Measurements from ENCODE around the gene ITPRIPL2.

ITPRIPL2 gene

DNA sequence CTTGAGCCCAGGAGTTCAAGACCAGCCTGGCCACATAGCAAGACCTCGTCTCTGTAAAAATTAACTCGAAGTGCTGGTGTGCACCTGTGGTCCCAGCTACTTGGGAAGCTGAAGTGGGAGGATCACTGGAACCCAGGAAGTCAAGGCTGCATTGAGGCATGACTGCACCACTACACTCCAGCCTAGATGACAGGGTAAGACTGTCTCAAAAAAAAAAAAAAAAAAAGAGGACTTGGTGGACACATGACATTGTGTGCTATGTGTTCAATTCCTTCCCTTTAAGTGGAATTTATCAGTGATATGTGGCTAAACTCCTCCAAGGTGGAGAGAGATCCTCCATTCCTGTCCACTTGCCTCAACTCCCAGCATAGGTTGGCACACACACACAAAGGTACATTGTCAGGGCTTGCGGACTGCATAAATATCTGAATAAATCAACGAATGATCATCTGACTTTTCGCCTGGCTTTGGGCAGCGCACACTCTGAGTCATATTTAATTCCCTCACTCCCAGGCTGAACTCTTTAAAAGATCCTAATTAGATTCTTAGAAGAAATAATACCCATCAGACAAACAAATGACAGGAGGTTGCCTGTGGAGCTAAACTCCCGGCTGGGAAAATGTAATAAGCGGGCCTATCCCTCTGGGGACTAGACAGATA is 29.3 kb downstream of the ITPRIPL2 start:
- no peak overlapping the region for H3K4me3 ChIP-seq (ENCODE audit: low read depth, low read length)
- TF ChIP-seq, protein P1, sequence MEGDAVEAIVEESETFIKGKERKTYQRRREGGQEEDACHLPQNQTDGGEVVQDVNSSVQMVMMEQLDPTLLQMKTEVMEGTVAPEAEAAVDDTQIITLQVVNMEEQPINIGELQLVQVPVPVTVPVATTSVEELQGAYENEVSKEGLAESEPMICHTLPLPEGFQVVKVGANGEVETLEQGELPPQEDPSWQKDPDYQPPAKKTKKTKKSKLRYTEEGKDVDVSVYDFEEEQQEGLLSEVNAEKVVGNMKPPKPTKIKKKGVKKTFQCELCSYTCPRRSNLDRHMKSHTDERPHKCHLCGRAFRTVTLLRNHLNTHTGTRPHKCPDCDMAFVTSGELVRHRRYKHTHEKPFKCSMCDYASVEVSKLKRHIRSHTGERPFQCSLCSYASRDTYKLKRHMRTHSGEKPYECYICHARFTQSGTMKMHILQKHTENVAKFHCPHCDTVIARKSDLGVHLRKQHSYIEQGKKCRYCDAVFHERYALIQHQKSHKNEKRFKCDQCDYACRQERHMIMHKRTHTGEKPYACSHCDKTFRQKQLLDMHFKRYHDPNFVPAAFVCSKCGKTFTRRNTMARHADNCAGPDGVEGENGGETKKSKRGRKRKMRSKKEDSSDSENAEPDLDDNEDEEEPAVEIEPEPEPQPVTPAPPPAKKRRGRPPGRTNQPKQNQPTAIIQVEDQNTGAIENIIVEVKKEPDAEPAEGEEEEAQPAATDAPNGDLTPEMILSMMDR (IDR thresholded peaks at IDR 0.05; ENCODE audit: insufficient read depth, low read depth, low read length, missing control alignments) = no peak
- no peak for DNase-seq (ENCODE audit: low read depth)

DNA sequence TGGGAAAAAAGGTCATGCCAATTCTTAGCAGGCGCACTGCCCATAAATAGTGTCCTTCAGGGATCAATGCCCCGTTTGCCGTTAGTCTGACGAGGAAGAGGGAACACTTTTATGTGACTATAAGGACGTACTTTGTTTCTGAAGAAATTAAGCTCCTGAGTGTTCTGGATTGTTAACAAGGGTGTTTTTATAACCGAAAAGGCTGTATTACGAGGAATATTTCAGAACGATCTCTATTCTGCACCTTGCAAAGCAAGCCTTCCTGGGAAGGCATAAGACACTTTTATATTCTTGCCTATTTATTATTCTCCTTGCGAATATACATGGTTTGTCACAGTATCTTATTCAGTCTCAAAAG is 29.8 kb downstream of the ITPRIPL2 start:
- DNase-seq (ENCODE audit: low read depth) = no peak
- no peak overlapping the region for H3K4me3 ChIP-seq (ENCODE audit: low read depth, low read length)
- TF ChIP-seq, protein P1 (IDR thresholded peaks at IDR 0.05; ENCODE audit: insufficient read depth, low read depth, low read length, missing control alignments) = no peak

DNA sequence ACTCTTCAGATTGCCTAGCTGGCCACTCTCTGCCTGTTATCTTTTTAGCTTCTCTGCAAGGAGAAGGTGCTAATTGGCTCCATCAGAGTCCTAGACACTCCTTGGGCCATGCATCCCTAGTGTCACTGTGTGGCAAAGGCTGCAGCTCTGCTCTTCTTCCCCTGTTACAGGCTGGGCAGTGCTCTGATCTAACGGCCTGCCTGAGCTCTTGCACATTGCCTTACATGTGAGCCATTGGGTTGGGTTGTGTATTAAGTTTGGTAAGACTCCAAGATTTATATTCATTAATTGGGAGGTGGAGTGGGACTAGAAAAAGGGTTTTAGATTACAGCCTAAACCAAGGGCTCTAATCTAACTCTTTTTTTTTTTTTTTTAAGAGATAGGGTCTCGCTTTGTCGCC is 31.2 kb downstream of the ITPRIPL2 start:
- TF ChIP-seq, protein P1 (IDR thresholded peaks at IDR 0.05; ENCODE audit: insufficient read depth, low read depth, low read length, missing control alignments) = no peak
- no peak overlapping the region for H3K4me3 ChIP-seq (ENCODE audit: low read depth, low read length)
- no peak for DNase-seq (ENCODE audit: low read depth)

DNA sequence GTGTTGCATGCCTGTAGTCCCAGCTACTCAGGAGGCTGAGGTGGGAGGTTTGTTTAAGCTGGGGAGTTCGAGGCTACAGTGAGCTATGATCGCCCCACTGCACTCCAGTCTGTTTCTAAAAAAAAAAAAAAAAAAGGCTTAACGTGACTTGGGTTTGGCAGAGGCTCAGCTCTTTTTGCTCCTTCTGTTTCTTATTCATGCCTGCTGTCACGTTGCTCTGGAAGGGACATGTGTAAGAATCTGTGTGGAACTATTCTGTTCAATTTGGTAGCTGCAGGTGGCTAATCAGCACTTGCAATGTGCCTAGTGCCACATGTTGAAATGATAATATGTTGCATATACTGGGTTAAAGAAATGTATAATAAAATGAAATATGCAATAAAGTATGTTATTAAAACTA is 33.4 kb downstream of the ITPRIPL2 start:
- H3K4me3 ChIP-seq (ENCODE audit: low read depth, low read length) = no peak overlapping the region
- no peak for DNase-seq (ENCODE audit: low read depth)
- TF ChIP-seq, protein P1 (IDR thresholded peaks at IDR 0.05; ENCODE audit: insufficient read depth, low read depth, low read length, missing control alignments) = no peak

DNA sequence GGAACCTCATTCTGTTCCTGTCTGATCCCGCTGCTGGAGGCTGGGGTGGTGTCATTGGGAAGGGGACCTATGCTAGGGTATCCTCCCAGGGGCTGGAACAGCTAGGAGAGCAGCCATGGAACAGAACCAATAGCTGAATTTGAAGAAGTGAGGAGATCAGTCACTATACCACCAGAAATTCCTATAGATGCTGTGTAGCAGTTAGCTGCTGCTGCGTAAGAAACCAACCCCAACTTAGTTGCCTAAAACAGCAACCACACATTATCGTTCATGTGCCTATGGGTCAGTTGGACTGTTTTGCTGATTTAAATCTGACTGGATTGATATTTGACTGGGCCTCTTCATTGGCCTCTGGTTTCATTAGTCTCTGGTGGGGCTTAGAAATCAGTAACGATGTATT is 33.9 kb downstream of the ITPRIPL2 start:
- TF ChIP-seq, protein P1 (IDR thresholded peaks at IDR 0.05; ENCODE audit: insufficient read depth, low read depth, low read length, missing control alignments) = no peak
- no peak overlapping the region for H3K4me3 ChIP-seq (ENCODE audit: low read depth, low read length)
- DNase-seq (ENCODE audit: low read depth) = no peak

DNA sequence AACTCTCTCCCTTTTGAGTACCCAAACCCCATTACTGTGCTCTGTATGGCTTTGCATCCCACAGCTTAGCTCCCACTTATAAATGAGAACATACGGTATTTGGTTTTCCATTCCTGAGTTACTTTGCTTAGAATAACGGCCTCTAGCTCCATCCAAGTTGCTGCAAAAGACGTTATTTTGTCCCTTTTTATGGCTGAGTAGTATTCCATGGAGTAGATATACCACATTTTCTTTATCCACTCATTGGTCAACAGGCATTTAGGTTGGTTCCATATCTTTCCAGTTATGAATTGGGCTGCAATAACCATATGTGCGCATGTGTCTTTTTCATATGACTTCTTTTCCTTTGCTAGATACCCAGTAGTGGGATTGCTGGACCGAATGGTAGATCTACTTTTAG is 34.4 kb downstream of the ITPRIPL2 start:
- no peak for DNase-seq (ENCODE audit: low read depth)
- TF ChIP-seq, protein P1 (IDR thresholded peaks at IDR 0.05; ENCODE audit: insufficient read depth, low read depth, low read length, missing control alignments) = no peak
- no peak overlapping the region for H3K4me3 ChIP-seq (ENCODE audit: low read depth, low read length)

DNA sequence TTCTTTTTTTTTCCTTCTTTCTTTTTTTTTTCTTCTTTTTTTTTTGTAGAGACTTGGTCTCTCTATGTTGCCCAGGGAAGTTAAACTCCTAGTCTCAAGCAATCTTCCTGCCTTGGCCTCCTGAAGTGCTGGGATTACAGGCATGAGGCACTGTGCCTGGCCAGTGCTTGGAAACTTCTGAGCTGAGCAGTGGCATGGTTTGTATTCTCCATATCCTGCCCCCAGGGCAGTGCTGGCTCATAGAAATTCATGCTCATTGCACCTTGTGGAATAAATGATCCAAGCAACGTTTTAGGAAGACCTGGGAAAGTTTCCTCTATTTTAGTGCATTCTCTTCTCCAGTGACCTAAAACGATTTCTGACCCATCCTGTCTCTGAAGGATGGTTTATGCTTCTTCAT is 37.5 kb downstream of the ITPRIPL2 start:
- H3K4me3 ChIP-seq (ENCODE audit: low read depth, low read length) = no peak overlapping the region
- DNase-seq (ENCODE audit: low read depth) = no peak
- TF ChIP-seq, protein P1 (IDR thresholded peaks at IDR 0.05; ENCODE audit: insufficient read depth, low read depth, low read length, missing control alignments) = no peak

Measured in GM12865 (cell line).